ENCODE measurements around the gene OR2D3.

GRCh38 chr11:6919698-6920097 lies 1.1 kb upstream of the OR2D3 start:
- no peak for TF ChIP-seq CTCF (IDR thresholded peaks at IDR 0.05; ENCODE audit: low read length)
- no peak for TF ChIP-seq EZH2 (optimal IDR thresholded peaks at IDR 0.05; ENCODE audit: low read depth, low read length)

All from MM.1S (cell line).